ENCODE measurements around the gene FCHO1. TPM values are rescaled to one million over a fixed set of nuclear protein-coding genes. Genes with fewer than 3 reads are reported as not detected.

The FCHO1 gene
- total and polyA plus RNA-seq, 2 donors (not counting 1 experiment from before 2014, with no cell fraction given): 85.7 to 149 TPM

GRCh38 chr19:17755977-17756670, 4.8 kb downstream of the FCHO1 start:
- Histone ChIP-seq H3K4me1 (ENCODE audit: control insufficient read depth in 2 of 2, insufficient read depth in 2 of 2, low read length in 2 of 2) (peaks cover 51 to 65% of the 10 kb centered on the region in 2 donors), H3K36me3 (replicated peaks in 1 of 2; ENCODE audit: control extremely low read depth in 1 of 2, control insufficient read depth in 1 of 2, extremely low read depth in 1 of 2, insufficient read depth in 2 of 2, low read length in 1 of 2) (peaks cover 7 to 40% of the 10 kb centered on the region in 2 experiments), H4K20me1 (ENCODE audit: control insufficient read depth, insufficient read depth, low read length, poor library complexity, severe bottlenecking) (peaks cover 23% of the 10 kb centered on the region), H3K4me2 (replicated peaks; ENCODE audit: low read depth, low read length, poor library complexity, severe bottlenecking) (peak overlapping the region; percentile 62), H3K9me3 (ENCODE audit: control extremely low read depth in 1 of 3, control insufficient read depth in 2 of 3, insufficient read depth in 1 of 3, low read length in 2 of 3) (no peaks in the 10 kb centered on the region), H3K4me3 (ENCODE audit: control extremely low read depth in 1 of 5, extremely low read depth in 1 of 5, insufficient read depth in 1 of 5, low read depth in 2 of 5, low read length in 4 of 5) (peak overlapping the region in 1 of 5 experiments; percentile 34), H3K27ac (ENCODE audit: low read length in 2 of 2) (peak overlapping the region; percentile 56 to 70), H3K9ac (ENCODE audit: low read length) (peak overlapping the region; percentile 6), H3K27me3 (replicated peaks in 1 of 4; ENCODE audit: control extremely low read depth in 1 of 4, control insufficient read depth in 3 of 4, insufficient read depth in 4 of 4, low read length in 3 of 4) (no peaks in the 10 kb centered on the region), H3K79me2 (ENCODE audit: control insufficient read depth, insufficient read depth, low read length) (peaks cover 80% of the 10 kb centered on the region), H2AFZ (ENCODE audit: insufficient read depth, low read depth, low read length, poor library complexity, severe bottlenecking) (no peak overlapping the region)
- DNase-seq: peak; percentile 82
- Mint-ChIP-seq H3K27ac (peak overlapping the region; percentile 93), H3K27me3 (no peaks in the 10 kb centered on the region), H3K4me3 (peak overlapping the region; percentile 84), H3K4me1 (peaks cover 79% of the 10 kb centered on the region), H3K9me3 (ENCODE audit: insufficient read depth) (no peaks in the 10 kb centered on the region)
- ATAC-seq (ENCODE audit: low read depth): peak; percentile 4
- POLR2A ChIA-PET: interaction anchor here (0.7 to 1.4 kb wide), 5 partner anchors 10 to 307 kb away, joined by 3 to 11 read pairs (median 5); partner anchors contain the start of gene CCDC124
- intact Hi-C loops (cut with micrococcal nuclease): loop anchor here (1.0 to 10.0 kb wide), 6 partner anchors 9 to 439 kb away; partner anchors contain the start of genes MAP1S and MPV17L2
- 54% methylated on average over 4 of the region's 12 CpGs for WGBS (ENCODE audit: insufficient coverage)
- TF ChIP-seq EZH2 (IDR thresholded peaks at IDR 0.05; ENCODE audit: borderline replicate concordance, insufficient read depth, low read depth, low read length, poor library complexity, severe bottlenecking) (no peak), CTCF (IDR thresholded peaks at IDR 0.05) (no peak)
- CTCF ChIA-PET: interaction anchor here (0.8 to 11.3 kb wide), 13 partner anchors 9 to 182 kb away, joined by 3 to 122 read pairs (median 4); partner anchors contain the start of gene MAP1S

GRCh38 chr19:17757125-17757524, 5.8 kb downstream of the FCHO1 start:
- no peak overlapping the region for H3K27ac Mint-ChIP-seq
- WGBS (ENCODE audit: insufficient coverage): 80% methylated on average over 8 of the region's 9 CpGs
- H2AFZ ChIP-seq (ENCODE audit: insufficient read depth, low read depth, low read length, poor library complexity, severe bottlenecking): no peak overlapping the region
- CTCF ChIA-PET: interaction anchor here (0.7 to 11.3 kb wide), 6 partner anchors 9 to 201 kb away, joined by 3 to 122 read pairs (median 4); no protein-coding TSS in a partner anchor
- H3K4me2 ChIP-seq (replicated peaks; ENCODE audit: low read depth, low read length, poor library complexity, severe bottlenecking): no peak overlapping the region
- H3K4me1 ChIP-seq (ENCODE audit: control insufficient read depth in 2 of 2, insufficient read depth in 2 of 2, low read length in 2 of 2): peaks cover 48 to 56% of the 10 kb centered on the region in 2 donors
- H3K9me3 ChIP-seq (ENCODE audit: control extremely low read depth in 1 of 3, control insufficient read depth in 2 of 3, insufficient read depth in 1 of 3, low read length in 2 of 3): no peaks in the 10 kb centered on the region
- H3K79me2 ChIP-seq (ENCODE audit: control insufficient read depth, insufficient read depth, low read length): peaks cover 73% of the 10 kb centered on the region
- no peak for DNase-seq
- POLR2A ChIA-PET: interaction anchor here (0.6 to 1.0 kb wide), 3 partner anchors 19 to 308 kb away, joined by 3 to 11 read pairs (median 4); no protein-coding TSS in a partner anchor
- H3K27me3 Mint-ChIP-seq: no peaks in the 10 kb centered on the region
- no peak overlapping the region for H3K4me3 Mint-ChIP-seq
- TF ChIP-seq CTCF (IDR thresholded peaks at IDR 0.05) (no peak), EZH2 (IDR thresholded peaks at IDR 0.05; ENCODE audit: borderline replicate concordance, insufficient read depth, low read depth, low read length, poor library complexity, severe bottlenecking) (no peak)
- no peak overlapping the region for H3K9ac ChIP-seq (ENCODE audit: low read length)
- H3K9me3 Mint-ChIP-seq (ENCODE audit: insufficient read depth): no peaks in the 10 kb centered on the region
- no peaks in the 10 kb centered on the region for H3K27me3 ChIP-seq (replicated peaks in 1 of 4; ENCODE audit: control extremely low read depth in 1 of 4, control insufficient read depth in 3 of 4, insufficient read depth in 4 of 4, low read length in 3 of 4)
- H3K4me3 ChIP-seq (ENCODE audit: control extremely low read depth in 1 of 5, extremely low read depth in 1 of 5, insufficient read depth in 1 of 5, low read depth in 2 of 5, low read length in 4 of 5): no peak overlapping the region
- peaks cover 7 to 43% of the 10 kb centered on the region in 2 experiments for H3K36me3 ChIP-seq (replicated peaks in 1 of 2; ENCODE audit: control extremely low read depth in 1 of 2, control insufficient read depth in 1 of 2, extremely low read depth in 1 of 2, insufficient read depth in 2 of 2, low read length in 1 of 2)
- ATAC-seq (ENCODE audit: low read depth): no peak
- peaks cover 23% of the 10 kb centered on the region for H4K20me1 ChIP-seq (ENCODE audit: control insufficient read depth, insufficient read depth, low read length, poor library complexity, severe bottlenecking)
- H3K27ac ChIP-seq (ENCODE audit: low read length in 2 of 2): no peak overlapping the region
- peaks cover 72% of the 10 kb centered on the region for H3K4me1 Mint-ChIP-seq
- intact Hi-C loops (cut with micrococcal nuclease): loop anchor here (10.0 kb wide), 2 partner anchors 152 to 438 kb away; partner anchors contain the start of gene MPV17L2

Measured in B cell (primary cell).